ENCODE results near the gene SNCB. TPM values are rescaled to one million over a fixed set of nuclear protein-coding genes. Genes with fewer than 3 reads are reported as not detected.

SNCB gene
- total RNA-seq, 1 donor from 2014 or later: not detected

- no peak for DNase-seq (ENCODE audit: low spot score)
- Mint-ChIP-seq H3K36me3 (no peaks in the 10 kb centered on the region), H3K9me3 (peaks cover 3% of the 10 kb centered on the region), H3K27me3 (ENCODE audit: insufficient read depth, low read depth) (peaks cover 56% of the 10 kb centered on the region), H3K4me1 (peaks cover 21% of the 10 kb centered on the region), H3K27ac (no peak overlapping the region), H3K4me3 (no peak overlapping the region)
- Histone ChIP-seq H3K27ac (no peak overlapping the region), H4K20me1 (ENCODE audit: low read depth) (peaks cover 9% of the 10 kb centered on the region), H3K36me3 (no peaks in the 10 kb centered on the region), H3K4me3 (no peak overlapping the region), H3K4me1 (peaks cover 8% of the 10 kb centered on the region), H3F3A (ENCODE audit: low read depth) (peaks cover 14% of the 10 kb centered on the region), H3K9me3 (ENCODE audit: low read depth) (no peaks in the 10 kb centered on the region), H2AFZ (replicated peaks) (no peak overlapping the region), H3K27me3 (peaks cover 77% of the 10 kb centered on the region), H3K9ac (no peak overlapping the region), H3K79me2 (ENCODE audit: low read depth) (no peaks in the 10 kb centered on the region), H3K4me2 (no peak overlapping the region)
- no peak for TF ChIP-seq EZH2phosphoT487 (IDR thresholded peaks at IDR 0.05)
- TF ChIP-seq, protein P1, sequence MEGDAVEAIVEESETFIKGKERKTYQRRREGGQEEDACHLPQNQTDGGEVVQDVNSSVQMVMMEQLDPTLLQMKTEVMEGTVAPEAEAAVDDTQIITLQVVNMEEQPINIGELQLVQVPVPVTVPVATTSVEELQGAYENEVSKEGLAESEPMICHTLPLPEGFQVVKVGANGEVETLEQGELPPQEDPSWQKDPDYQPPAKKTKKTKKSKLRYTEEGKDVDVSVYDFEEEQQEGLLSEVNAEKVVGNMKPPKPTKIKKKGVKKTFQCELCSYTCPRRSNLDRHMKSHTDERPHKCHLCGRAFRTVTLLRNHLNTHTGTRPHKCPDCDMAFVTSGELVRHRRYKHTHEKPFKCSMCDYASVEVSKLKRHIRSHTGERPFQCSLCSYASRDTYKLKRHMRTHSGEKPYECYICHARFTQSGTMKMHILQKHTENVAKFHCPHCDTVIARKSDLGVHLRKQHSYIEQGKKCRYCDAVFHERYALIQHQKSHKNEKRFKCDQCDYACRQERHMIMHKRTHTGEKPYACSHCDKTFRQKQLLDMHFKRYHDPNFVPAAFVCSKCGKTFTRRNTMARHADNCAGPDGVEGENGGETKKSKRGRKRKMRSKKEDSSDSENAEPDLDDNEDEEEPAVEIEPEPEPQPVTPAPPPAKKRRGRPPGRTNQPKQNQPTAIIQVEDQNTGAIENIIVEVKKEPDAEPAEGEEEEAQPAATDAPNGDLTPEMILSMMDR (IDR thresholded peaks at IDR 0.05): no peak
- TF ChIP-seq EZH2 (IDR thresholded peaks at IDR 0.05): no peak
Observed at GRCh38 chr5:176621661-176622079, 8.7 kb downstream of the SNCB start.

GRCh38 chr5:176620333-176620981, 9.9 kb downstream of the SNCB start:
- no peak overlapping the region for H3K27ac Mint-ChIP-seq
- H3K4me3 Mint-ChIP-seq: peak overlapping the region; percentile 77
- peaks cover 56% of the 10 kb centered on the region for H3K27me3 Mint-ChIP-seq (ENCODE audit: insufficient read depth, low read depth)

DNA sequence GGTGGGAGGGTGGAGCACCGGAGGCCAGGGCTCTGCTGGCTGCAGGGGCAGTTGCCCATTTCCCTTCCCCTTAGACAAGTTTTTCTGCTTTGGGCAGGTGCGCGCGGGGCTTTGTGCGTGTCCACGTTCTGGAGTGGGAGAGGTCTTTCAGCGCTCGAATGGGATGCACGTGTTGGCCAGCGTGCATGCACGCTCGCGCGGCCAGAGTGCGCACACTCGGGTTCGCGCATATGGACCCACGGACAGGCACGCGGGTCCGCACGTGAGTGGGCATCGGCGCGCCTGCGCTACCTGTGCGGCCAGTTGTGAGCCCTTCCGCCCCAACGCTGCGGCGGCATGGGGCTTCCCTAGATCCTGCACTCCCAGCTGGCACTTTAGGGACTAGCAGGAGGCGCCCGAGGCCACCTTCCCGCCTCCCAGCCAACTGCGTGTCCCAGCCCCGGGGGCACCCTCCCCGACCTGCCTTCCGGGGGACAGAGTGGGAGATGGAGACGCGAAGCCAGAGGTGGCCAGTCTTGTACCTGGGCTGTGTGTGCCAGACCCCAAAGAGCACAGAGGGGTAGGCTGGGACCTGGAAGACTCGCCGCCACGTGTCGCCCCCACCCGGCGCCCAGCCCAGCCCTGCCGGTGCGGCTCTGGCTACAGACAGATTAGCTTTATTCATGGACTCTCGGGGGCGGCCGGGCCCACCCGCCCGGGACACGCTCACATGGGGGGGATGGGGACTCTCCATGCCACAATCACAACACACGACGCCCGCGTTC, 10.6 kb downstream of the SNCB start:
- Histone ChIP-seq H3K27me3 (peaks cover 70% of the 10 kb centered on the region), H3K36me3 (no peaks in the 10 kb centered on the region), H3K79me2 (ENCODE audit: low read depth) (no peaks in the 10 kb centered on the region), H3K4me2 (peak overlapping the region; percentile 71), H2AFZ (replicated peaks) (peak overlapping the region; percentile 17), H3K4me3 (peak overlapping the region; percentile 20), H3K4me1 (peaks cover 8% of the 10 kb centered on the region), H3K27ac (no peak overlapping the region), H4K20me1 (ENCODE audit: low read depth) (peaks cover 9% of the 10 kb centered on the region), H3F3A (ENCODE audit: low read depth) (peaks cover 14% of the 10 kb centered on the region), H3K9me3 (ENCODE audit: low read depth) (no peaks in the 10 kb centered on the region), H3K9ac (no peak overlapping the region)
- Mint-ChIP-seq H3K4me3 (peak overlapping the region; percentile 77), H3K9me3 (peaks cover 1% of the 10 kb centered on the region), H3K4me1 (peaks cover 19% of the 10 kb centered on the region), H3K27me3 (ENCODE audit: insufficient read depth, low read depth) (peaks cover 59% of the 10 kb centered on the region), H3K36me3 (no peaks in the 10 kb centered on the region), H3K27ac (no peak overlapping the region)
- DNase-seq (ENCODE audit: low spot score): no peak
- TF ChIP-seq EZH2 (IDR thresholded peaks at IDR 0.05) (peak; percentile 95), EZH2phosphoT487 (IDR thresholded peaks at IDR 0.05) (peak; percentile 83)
- TF ChIP-seq, protein P1 (IDR thresholded peaks at IDR 0.05): no peak

More at GRCh38 chr5:176620333-176620981, 9.9 kb downstream of the SNCB start:
- peak overlapping the region; percentile 71 for H3K4me2 ChIP-seq
- H3K27me3 ChIP-seq: peaks cover 77% of the 10 kb centered on the region
- peaks cover 1% of the 10 kb centered on the region for H3K9me3 Mint-ChIP-seq
- H3K4me1 Mint-ChIP-seq: peaks cover 17% of the 10 kb centered on the region
- H2AFZ ChIP-seq (replicated peaks): peak overlapping the region; percentile 39
- H3K36me3 Mint-ChIP-seq: no peaks in the 10 kb centered on the region
- TF ChIP-seq, protein P1 (IDR thresholded peaks at IDR 0.05): no peak
- TF ChIP-seq EZH2phosphoT487 (IDR thresholded peaks at IDR 0.05) (peak; percentile 24), EZH2 (IDR thresholded peaks at IDR 0.05) (peak; percentile 93)
- H3K9ac ChIP-seq: no peak overlapping the region
- DNase-seq (ENCODE audit: low spot score): no peak
- H3K36me3 ChIP-seq: no peaks in the 10 kb centered on the region
- no peak overlapping the region for H3K27ac ChIP-seq
- peaks cover 14% of the 10 kb centered on the region for H3F3A ChIP-seq (ENCODE audit: low read depth)
- H3K4me1 ChIP-seq: peaks cover 8% of the 10 kb centered on the region
- H3K4me3 ChIP-seq: peak overlapping the region; percentile 20
- H3K79me2 ChIP-seq (ENCODE audit: low read depth): no peaks in the 10 kb centered on the region
- H4K20me1 ChIP-seq (ENCODE audit: low read depth): peaks cover 9% of the 10 kb centered on the region
- H3K9me3 ChIP-seq (ENCODE audit: low read depth): no peaks in the 10 kb centered on the region
